Activated T-helper 1 cell treated with anti-CD3 and anti-CD28 coated beads, Interleukin-12 subunit alpha, Interleukin-12 subunit beta, Interleukin-2, Interleukin-4 antibody, amounts not matched to agents 30 ng/mL and 10 ng/mL and 1 ng/mL, durations not matched to agents 14 hours and 24 hours and 36 hours (primary cell): ENCODE measurements around the gene XIST. TPM values are rescaled to one million over a fixed set of nuclear protein-coding genes. Genes with fewer than 3 reads are reported as not detected.
"Not testable (repeated sequence)": the region's sequence is repeated elsewhere in the genome, so short reads cannot be mapped to it uniquely, and the experiment has no call there.

Experiments
- DNase-seq: peaks from one replicate; pipeline ENCODE4 v3.0.0; 2021; ENCODE audit warnings: low spot score
- H3K27ac Mint-ChIP-seq: one replicate; pipeline ENCODE4 v1.8.0; 2021; ENCODE audit warnings: mild to moderate bottlenecking, mixed read lengths
- H3K27me3 Mint-ChIP-seq: one replicate; pipeline ENCODE4 v1.8.0; 2022; ENCODE audit warnings: mild to moderate bottlenecking, moderate library complexity, mixed read lengths; ENCODE audit not compliant: insufficient read depth
- H3K36me3 Mint-ChIP-seq: one replicate; pipeline ENCODE4 v1.8.0; 2021; ENCODE audit warnings: low read depth, mixed read lengths
- H3K4me1 Mint-ChIP-seq: one replicate; pipeline ENCODE4 v1.8.0; 2021; ENCODE audit warnings: low read depth, mixed read lengths
- H3K4me3 Mint-ChIP-seq: one replicate; pipeline ENCODE4 v1.8.0; 2021; ENCODE audit warnings: mild to moderate bottlenecking, moderate library complexity, mixed read lengths
- H3K9me3 Mint-ChIP-seq: one replicate; pipeline ENCODE4 v1.8.0; 2021; ENCODE audit warnings: mixed read lengths
- intact Hi-C: fragments of 100-400 bp; cut with micrococcal nuclease; formaldehyde crosslinking; loops from one replicate; pipeline ENCODE4 v1.15.1; 2024
- total RNA-seq: library from RNA; stranded (reverse); gene quantifications from 2 replicates; pipeline ENCODE4 v1.2.3, GENCODE V29; 2022

The XIST gene
- total RNA-seq = not detected in 2 replicates

- no peak for DNase-seq
- Mint-ChIP-seq H3K4me3 (no peak within 1 kb of the TSS), H3K36me3 (no peaks in the 10 kb centered on the region), H3K4me1 (no peaks in the 10 kb centered on the region), H3K27me3 (no peaks in the 10 kb centered on the region), H3K9me3 (no peaks in the 10 kb centered on the region), H3K27ac (no peak within 1 kb of the TSS)
- intact Hi-C loops = no loop called here
These were observed at the start of gene XIST for GRCh38 chrX:73852467-73852866. TSS of gene XIST (minus strand) at chrX:73852714.

- intact Hi-C loops, H3K27ac Mint-ChIP-seq, H3K27me3 Mint-ChIP-seq, H3K4me1 Mint-ChIP-seq, H3K4me3 Mint-ChIP-seq, H3K9me3 Mint-ChIP-seq, DNase-seq, H3K36me3 Mint-ChIP-seq: not testable (repeated sequence)
These were observed 45.8 kb upstream of the XIST start for GRCh38 chrX:73898315-73898714.

DNA sequence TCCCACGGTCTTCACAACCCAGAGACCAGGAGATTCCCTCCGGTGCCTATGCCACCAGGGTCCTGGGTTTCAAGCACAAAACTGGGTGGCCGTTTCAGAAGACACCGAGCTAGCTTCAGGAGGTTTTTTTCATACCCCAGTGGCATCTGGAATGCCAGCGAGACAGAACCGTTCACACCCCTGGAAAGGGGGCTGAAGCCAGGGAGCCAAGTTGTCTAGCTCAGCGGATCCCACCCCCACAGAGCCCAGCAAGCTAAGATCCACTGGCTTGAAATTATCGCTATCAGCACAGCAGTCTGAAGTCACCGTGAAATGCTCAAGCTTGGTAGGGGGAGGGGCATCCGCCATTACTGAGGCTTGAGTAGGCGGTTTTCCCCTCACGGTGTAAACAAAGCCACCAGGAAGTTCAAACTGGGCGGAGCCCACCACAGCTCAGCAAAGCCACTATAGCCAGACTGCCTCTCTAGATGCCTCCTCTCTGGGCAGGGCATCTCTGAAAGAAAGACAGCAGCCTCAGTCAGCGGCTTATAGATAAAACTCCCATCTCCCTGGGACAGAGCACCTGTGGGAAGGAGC, 40.1 kb upstream of the XIST start:
- DNase-seq, H3K36me3 Mint-ChIP-seq, intact Hi-C loops, H3K27me3 Mint-ChIP-seq, H3K4me1 Mint-ChIP-seq, H3K27ac Mint-ChIP-seq, H3K9me3 Mint-ChIP-seq, H3K4me3 Mint-ChIP-seq: not testable (repeated sequence)

DNA sequence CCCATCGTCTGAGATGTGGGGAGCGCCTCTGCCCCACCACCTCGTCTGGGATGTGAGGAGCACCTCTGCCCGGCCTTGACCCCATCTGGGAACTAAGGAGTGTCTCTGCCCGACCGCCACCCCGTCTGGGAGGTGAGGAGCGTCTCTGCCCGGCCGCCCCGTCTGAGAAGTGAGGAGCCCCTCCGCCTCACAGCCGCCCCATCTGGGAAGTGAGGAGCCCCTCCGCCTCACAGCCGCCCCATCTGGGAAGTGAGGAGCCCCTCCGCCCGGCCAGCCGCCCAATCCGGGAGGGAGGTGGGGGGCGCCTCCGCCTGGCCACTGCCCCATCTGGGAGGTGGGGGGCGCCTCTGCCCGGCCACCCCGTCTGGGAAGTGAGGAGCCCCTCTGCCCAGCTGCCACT, 29.7 kb upstream of the XIST start:
- intact Hi-C loops, H3K27me3 Mint-ChIP-seq, H3K36me3 Mint-ChIP-seq, H3K4me1 Mint-ChIP-seq, H3K27ac Mint-ChIP-seq, H3K4me3 Mint-ChIP-seq, DNase-seq: not testable (repeated sequence)
- H3K9me3 Mint-ChIP-seq = peaks cover 29% of the 10 kb centered on the region

DNA sequence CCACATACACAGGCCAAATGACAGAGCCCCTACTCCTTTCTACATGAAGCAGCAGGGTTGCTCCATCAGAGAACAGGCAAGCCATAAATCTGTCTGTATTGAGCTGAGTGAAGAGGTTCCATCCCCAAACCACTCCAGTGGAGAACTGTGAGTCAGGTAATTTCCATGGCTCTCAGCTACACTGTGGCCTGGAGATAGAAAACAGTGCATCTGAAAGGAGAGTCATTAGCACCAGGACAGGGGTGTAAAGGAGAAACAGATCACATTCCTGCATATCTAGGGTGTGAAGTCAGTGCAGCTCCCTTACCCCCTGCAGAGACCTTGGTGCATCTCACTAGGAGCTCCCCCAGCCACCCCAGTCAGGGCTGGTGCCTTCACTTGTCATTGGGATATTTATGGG, 25.2 kb upstream of the XIST start:
- Mint-ChIP-seq H3K4me3 (no peak overlapping the region), H3K4me1 (no peaks in the 10 kb centered on the region), H3K27ac (no peak overlapping the region), H3K9me3 (peaks cover 19% of the 10 kb centered on the region), H3K27me3 (no peaks in the 10 kb centered on the region), H3K36me3 (no peaks in the 10 kb centered on the region)
- DNase-seq = no peak
- intact Hi-C loops = no loop called here

DNA sequence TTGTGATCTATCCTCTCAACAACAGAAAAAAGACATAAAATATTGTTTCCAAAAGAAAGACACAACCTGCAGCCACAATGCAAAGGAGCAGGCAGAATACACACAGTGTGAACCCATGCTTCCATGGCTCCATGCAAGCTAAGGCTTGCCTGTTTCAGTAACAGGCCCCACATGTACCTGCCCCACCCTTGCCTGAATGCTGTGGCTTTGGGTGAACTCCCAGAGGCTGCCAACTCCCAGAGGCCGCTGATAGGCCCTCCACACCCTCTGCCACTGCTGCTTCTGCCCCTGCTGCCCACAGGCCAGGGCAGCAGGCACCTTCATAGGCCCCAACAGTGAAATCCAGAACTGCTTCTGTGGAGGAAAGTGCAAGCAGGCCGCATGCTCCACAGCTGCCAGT, 24.4 kb upstream of the XIST start:
- no peak for DNase-seq
- intact Hi-C loops = no loop called here
- Mint-ChIP-seq H3K27me3 (peaks cover 2% of the 10 kb centered on the region), H3K9me3 (peaks cover 19% of the 10 kb centered on the region), H3K27ac (no peak overlapping the region), H3K4me1 (peaks cover 2% of the 10 kb centered on the region), H3K36me3 (no peaks in the 10 kb centered on the region), H3K4me3 (no peak overlapping the region)

- H3K27me3 Mint-ChIP-seq = peaks cover 2% of the 10 kb centered on the region
- no peak overlapping the region for H3K4me3 Mint-ChIP-seq
- no peak overlapping the region for H3K27ac Mint-ChIP-seq
- DNase-seq = no peak
- H3K36me3 Mint-ChIP-seq = no peaks in the 10 kb centered on the region
- no peaks in the 10 kb centered on the region for H3K9me3 Mint-ChIP-seq
- peaks cover 5% of the 10 kb centered on the region for H3K4me1 Mint-ChIP-seq
- intact Hi-C loops = no loop called here
These were observed 16.4 kb upstream of the XIST start for GRCh38 chrX:73868916-73869315.

DNA sequence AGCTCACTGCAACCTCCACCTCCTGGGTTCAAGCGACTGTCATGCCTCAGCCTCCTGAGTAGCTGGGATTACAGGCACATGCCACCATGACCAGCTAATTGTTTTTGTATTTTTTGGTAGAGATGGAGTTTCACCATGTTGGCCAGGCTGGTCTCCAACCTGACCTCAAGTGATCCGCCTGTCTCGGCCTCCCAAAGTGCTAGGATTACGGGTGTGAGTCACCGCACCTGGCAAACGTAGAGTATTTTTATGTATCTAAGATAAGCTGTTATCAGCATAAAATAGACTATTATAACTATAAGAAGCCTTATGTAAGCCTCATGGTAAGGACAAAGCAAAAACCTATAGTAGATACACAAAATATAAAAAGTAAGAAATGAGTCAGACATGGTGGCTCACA, 14.6 kb upstream of the XIST start:
- Mint-ChIP-seq H3K4me1 (peaks cover 4% of the 10 kb centered on the region), H3K9me3 (no peaks in the 10 kb centered on the region), H3K36me3 (no peaks in the 10 kb centered on the region), H3K27me3 (peaks cover 2% of the 10 kb centered on the region), H3K27ac (no peak overlapping the region), H3K4me3 (no peak overlapping the region)
- intact Hi-C loops = no loop called here
- no peak for DNase-seq

DNA sequence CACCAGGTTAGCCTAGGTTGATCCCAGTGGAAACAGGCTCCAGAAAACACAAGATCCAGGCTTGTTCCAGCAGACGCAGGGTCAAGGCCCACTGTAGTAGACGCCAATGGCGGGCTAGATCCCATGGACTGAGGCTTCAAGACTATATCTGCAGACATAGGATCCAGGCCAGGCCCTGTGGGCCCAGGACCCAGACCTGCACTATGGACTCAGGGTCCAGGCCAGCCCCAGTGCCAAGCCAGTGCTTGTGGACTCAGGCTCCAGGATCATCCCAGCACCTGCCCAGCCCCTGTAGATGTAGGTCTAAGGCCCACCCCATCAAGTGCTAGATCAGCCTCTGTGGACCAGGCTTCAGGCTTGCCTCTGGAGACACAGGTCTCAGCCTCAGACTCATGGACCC, 11.3 kb upstream of the XIST start:
- H3K36me3 Mint-ChIP-seq = no peaks in the 10 kb centered on the region
- intact Hi-C loops = no loop called here
- H3K9me3 Mint-ChIP-seq = no peaks in the 10 kb centered on the region
- no peak for DNase-seq
- H3K4me1 Mint-ChIP-seq = no peaks in the 10 kb centered on the region
- H3K27ac Mint-ChIP-seq = no peak overlapping the region
- no peak overlapping the region for H3K4me3 Mint-ChIP-seq
- H3K27me3 Mint-ChIP-seq = peaks cover 2% of the 10 kb centered on the region

GRCh38 chrX:73863268-73863667, 10.8 kb upstream of the XIST start:
- Mint-ChIP-seq H3K9me3 (no peaks in the 10 kb centered on the region), H3K36me3 (no peaks in the 10 kb centered on the region), H3K27me3 (peaks cover 2% of the 10 kb centered on the region), H3K27ac (no peak overlapping the region), H3K4me1 (no peaks in the 10 kb centered on the region), H3K4me3 (no peak overlapping the region)
- no peak for DNase-seq
- intact Hi-C loops = no loop called here

- intact Hi-C loops = no loop called here
- DNase-seq = no peak
- H3K4me1 Mint-ChIP-seq = no peaks in the 10 kb centered on the region
- no peak overlapping the region for H3K4me3 Mint-ChIP-seq
- H3K27me3 Mint-ChIP-seq = peaks cover 2% of the 10 kb centered on the region
- H3K27ac Mint-ChIP-seq = no peak overlapping the region
- no peaks in the 10 kb centered on the region for H3K36me3 Mint-ChIP-seq
- H3K9me3 Mint-ChIP-seq = no peaks in the 10 kb centered on the region
These were observed 7.1 kb upstream of the XIST start for GRCh38 chrX:73859622-73860021.

GRCh38 chrX:73855546-73855945, 3.0 kb upstream of the XIST start:
- intact Hi-C loops = loop anchor here (1.0 kb wide), 5 partner anchors 160 to 695 kb away; no protein-coding TSS in a partner anchor
- no peaks in the 10 kb centered on the region for H3K9me3 Mint-ChIP-seq
- H3K27me3 Mint-ChIP-seq = peaks cover 2% of the 10 kb centered on the region
- H3K36me3 Mint-ChIP-seq = no peaks in the 10 kb centered on the region
- peak; percentile 20 for DNase-seq
- no peak overlapping the region for H3K27ac Mint-ChIP-seq
- H3K4me1 Mint-ChIP-seq = no peaks in the 10 kb centered on the region
- no peak overlapping the region for H3K4me3 Mint-ChIP-seq

- Mint-ChIP-seq H3K9me3 (no peaks in the 10 kb centered on the region), H3K4me1 (no peaks in the 10 kb centered on the region), H3K27me3 (no peaks in the 10 kb centered on the region), H3K36me3 (no peaks in the 10 kb centered on the region), H3K27ac (no peak overlapping the region), H3K4me3 (no peak overlapping the region)
- intact Hi-C loops = no loop called here
- DNase-seq = no peak
These were observed 492 bp downstream of the XIST start for GRCh38 chrX:73852022-73852421.
